ENCODE measurements around the gene RAC3.

DNA sequence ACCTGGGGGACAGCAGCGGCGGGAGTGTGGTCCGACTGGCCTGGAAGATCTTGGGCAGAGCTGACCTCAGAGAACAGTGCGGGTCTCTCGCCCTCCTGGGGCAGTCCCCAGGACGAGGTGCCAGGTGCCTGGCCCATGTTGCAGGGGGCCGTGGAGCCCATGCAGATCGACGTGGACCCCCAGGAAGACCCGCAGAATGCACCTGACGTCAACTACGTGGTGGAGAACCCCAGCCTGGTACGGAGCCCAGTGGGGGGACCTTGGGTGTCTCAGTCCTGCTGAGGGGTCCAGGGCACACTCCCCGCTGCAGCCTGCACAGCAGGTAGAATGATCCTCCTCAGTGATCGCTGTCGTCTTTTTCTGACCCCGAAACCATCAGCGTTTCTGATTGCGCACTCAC, 21.7 kb downstream of the RAC3 start:
- TF ChIP-seq, protein P1, sequence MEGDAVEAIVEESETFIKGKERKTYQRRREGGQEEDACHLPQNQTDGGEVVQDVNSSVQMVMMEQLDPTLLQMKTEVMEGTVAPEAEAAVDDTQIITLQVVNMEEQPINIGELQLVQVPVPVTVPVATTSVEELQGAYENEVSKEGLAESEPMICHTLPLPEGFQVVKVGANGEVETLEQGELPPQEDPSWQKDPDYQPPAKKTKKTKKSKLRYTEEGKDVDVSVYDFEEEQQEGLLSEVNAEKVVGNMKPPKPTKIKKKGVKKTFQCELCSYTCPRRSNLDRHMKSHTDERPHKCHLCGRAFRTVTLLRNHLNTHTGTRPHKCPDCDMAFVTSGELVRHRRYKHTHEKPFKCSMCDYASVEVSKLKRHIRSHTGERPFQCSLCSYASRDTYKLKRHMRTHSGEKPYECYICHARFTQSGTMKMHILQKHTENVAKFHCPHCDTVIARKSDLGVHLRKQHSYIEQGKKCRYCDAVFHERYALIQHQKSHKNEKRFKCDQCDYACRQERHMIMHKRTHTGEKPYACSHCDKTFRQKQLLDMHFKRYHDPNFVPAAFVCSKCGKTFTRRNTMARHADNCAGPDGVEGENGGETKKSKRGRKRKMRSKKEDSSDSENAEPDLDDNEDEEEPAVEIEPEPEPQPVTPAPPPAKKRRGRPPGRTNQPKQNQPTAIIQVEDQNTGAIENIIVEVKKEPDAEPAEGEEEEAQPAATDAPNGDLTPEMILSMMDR (IDR thresholded peaks at IDR 0.05), result no peak
- TF ChIP-seq POLR2A (IDR thresholded peaks at IDR 0.05), result no peak

Data from testis (tissue), 2 donors.